ENCODE data around the gene POTEF.
"Not testable (repeated sequence)": the region's sequence is repeated elsewhere in the genome, so short reads cannot be mapped to it uniquely, and the experiment has no call there.

POTEF gene

GRCh38 chr2:130142396-130143265 is 13.6 kb upstream of the POTEF start:
- not testable (repeated sequence) for H3K4me3 Mint-ChIP-seq; H3K27ac Mint-ChIP-seq; H3K27me3 Mint-ChIP-seq (ENCODE audit: low read depth); H3K4me1 Mint-ChIP-seq (ENCODE audit: low read depth); H3K36me3 Mint-ChIP-seq (ENCODE audit: low read depth); H3K9me3 Mint-ChIP-seq

- not testable (repeated sequence) for H3K27me3 Mint-ChIP-seq (ENCODE audit: low read depth); H3K4me1 Mint-ChIP-seq (ENCODE audit: low read depth); H3K27ac Mint-ChIP-seq; H3K36me3 Mint-ChIP-seq (ENCODE audit: low read depth); H3K4me3 Mint-ChIP-seq; H3K9me3 Mint-ChIP-seq
These were observed 12.8 kb upstream of the POTEF start for GRCh38 chr2:130141645-130142370.

- H3K4me1 Mint-ChIP-seq (ENCODE audit: low read depth); H3K4me3 Mint-ChIP-seq; H3K27ac Mint-ChIP-seq; H3K9me3 Mint-ChIP-seq; H3K36me3 Mint-ChIP-seq (ENCODE audit: low read depth); H3K27me3 Mint-ChIP-seq (ENCODE audit: low read depth): not testable (repeated sequence)
These were observed 12.0 kb upstream of the POTEF start for GRCh38 chr2:130141002-130141401.

- H3K36me3 Mint-ChIP-seq (ENCODE audit: low read depth); H3K9me3 Mint-ChIP-seq; H3K27me3 Mint-ChIP-seq (ENCODE audit: low read depth); H3K27ac Mint-ChIP-seq; H3K4me3 Mint-ChIP-seq; H3K4me1 Mint-ChIP-seq (ENCODE audit: low read depth): not testable (repeated sequence)
These were observed 11.5 kb upstream of the POTEF start for GRCh38 chr2:130140516-130140915.

GRCh38 chr2:130139331-130140280 is 10.6 kb upstream of the POTEF start:
- H3K27ac Mint-ChIP-seq; H3K36me3 Mint-ChIP-seq (ENCODE audit: low read depth); H3K9me3 Mint-ChIP-seq; H3K4me1 Mint-ChIP-seq (ENCODE audit: low read depth); H3K27me3 Mint-ChIP-seq (ENCODE audit: low read depth); H3K4me3 Mint-ChIP-seq: not testable (repeated sequence)

GRCh38 chr2:130138841-130139251 is 9.8 kb upstream of the POTEF start:
- not testable (repeated sequence) for H3K9me3 Mint-ChIP-seq; H3K4me3 Mint-ChIP-seq; H3K27me3 Mint-ChIP-seq (ENCODE audit: low read depth); H3K4me1 Mint-ChIP-seq (ENCODE audit: low read depth); H3K36me3 Mint-ChIP-seq (ENCODE audit: low read depth); H3K27ac Mint-ChIP-seq

- H3K36me3 Mint-ChIP-seq (ENCODE audit: low read depth); H3K27ac Mint-ChIP-seq; H3K9me3 Mint-ChIP-seq; H3K4me3 Mint-ChIP-seq; H3K27me3 Mint-ChIP-seq (ENCODE audit: low read depth); H3K4me1 Mint-ChIP-seq (ENCODE audit: low read depth): not testable (repeated sequence)
These were observed 9.3 kb upstream of the POTEF start for GRCh38 chr2:130138326-130138725.

- not testable (repeated sequence) for H3K27ac Mint-ChIP-seq; H3K4me1 Mint-ChIP-seq (ENCODE audit: low read depth); H3K4me3 Mint-ChIP-seq; H3K9me3 Mint-ChIP-seq; H3K36me3 Mint-ChIP-seq (ENCODE audit: low read depth); H3K27me3 Mint-ChIP-seq (ENCODE audit: low read depth)
These were observed 8.1 kb upstream of the POTEF start for GRCh38 chr2:130137118-130137517.

- not testable (repeated sequence) for H3K4me3 Mint-ChIP-seq; H3K27ac Mint-ChIP-seq; H3K4me1 Mint-ChIP-seq (ENCODE audit: low read depth); H3K36me3 Mint-ChIP-seq (ENCODE audit: low read depth); H3K9me3 Mint-ChIP-seq; H3K27me3 Mint-ChIP-seq (ENCODE audit: low read depth)
These were observed 7.5 kb upstream of the POTEF start for GRCh38 chr2:130136546-130136945.

- H3K36me3 Mint-ChIP-seq (ENCODE audit: low read depth), result no peaks in the 10 kb centered on the region
These were observed 6.9 kb upstream of the POTEF start for GRCh38 chr2:130135692-130136541.

GRCh38 chr2:130128464-130128863 is 558 bp downstream of the POTEF start:
- H3K4me1 Mint-ChIP-seq (ENCODE audit: low read depth); H3K27me3 Mint-ChIP-seq (ENCODE audit: low read depth); H3K4me3 Mint-ChIP-seq; H3K27ac Mint-ChIP-seq; H3K36me3 Mint-ChIP-seq (ENCODE audit: low read depth); H3K9me3 Mint-ChIP-seq: not testable (repeated sequence)

More at GRCh38 chr2:130135692-130136541, 6.9 kb upstream of the POTEF start:
- no peak overlapping the region for H3K27ac Mint-ChIP-seq
- no peaks in the 10 kb centered on the region for H3K9me3 Mint-ChIP-seq
- H3K4me3 Mint-ChIP-seq, result no peak overlapping the region
- no peaks in the 10 kb centered on the region for H3K4me1 Mint-ChIP-seq (ENCODE audit: low read depth)
- no peaks in the 10 kb centered on the region for H3K27me3 Mint-ChIP-seq (ENCODE audit: low read depth)

GRCh38 chr2:130127726-130128125 is 1.3 kb downstream of the POTEF start:
- H3K36me3 Mint-ChIP-seq (ENCODE audit: low read depth); H3K4me1 Mint-ChIP-seq (ENCODE audit: low read depth); H3K27me3 Mint-ChIP-seq (ENCODE audit: low read depth); H3K27ac Mint-ChIP-seq; H3K9me3 Mint-ChIP-seq; H3K4me3 Mint-ChIP-seq: not testable (repeated sequence)

- H3K4me1 Mint-ChIP-seq (ENCODE audit: low read depth); H3K27me3 Mint-ChIP-seq (ENCODE audit: low read depth); H3K27ac Mint-ChIP-seq; H3K9me3 Mint-ChIP-seq; H3K36me3 Mint-ChIP-seq (ENCODE audit: low read depth); H3K4me3 Mint-ChIP-seq: not testable (repeated sequence)
These were observed 8.1 kb downstream of the POTEF start for GRCh38 chr2:130120924-130121323.
